HepG2 (cell line): ENCODE measurements around the gene OSBPL9. TPM values are rescaled to one million over a fixed set of nuclear protein-coding genes. Genes with fewer than 3 reads are reported as not detected.

Experiments used
- ATAC-seq: fragments of 200-7000 bp; cut with Tn5 transposase; 3 replicates; pipeline ENCODE4 v1.9.1; 2020; ENCODE audit warnings: mild to moderate bottlenecking, moderate library complexity
- BruUV-seq: library from RNA; stranded (reverse); fragments of 400-500 nt; replicated peaks from 2 replicates; lab custom pipeline; 2021; lab: Mats Ljungman, UMichigan
- CTCF ChIA-PET: fragments of 300-600 bp; formaldehyde crosslinking; extraction: SDS; loops from one replicate; lab custom pipeline; 2021; ENCODE audit warnings: low total read pairs, inconsistent platforms, low intra/inter-chr PET ratio; lab: Yijun Ruan, JAX
- POLR2A ChIA-PET: fragments of 350-600 bp; sonication (Branson Sonifier 250); formaldehyde crosslinking; loops from one replicate; lab custom pipeline; 2020; ENCODE audit warnings: antibody characterized with exemption, inconsistent platforms; lab: Yijun Ruan, JAX
- DNase-seq: peaks from one replicate; pipeline ENCODE4 v3.0.0-alpha.2; 2015; ENCODE audit warnings: low spot score
- FAIRE-seq: peaks from 3 replicates; lab custom pipeline; 2011; peaks lifted over from hg19 to GRCh38; lab: Jason Lieb, UNC
- H2AFZ ChIP-seq: one replicate; pipeline ENCODE4 v1.6.1; 2011; ENCODE audit warnings: low read length, inconsistent platforms
- H3K27ac ChIP-seq: fragments of 300-600 bp; 3 replicates; pipeline ENCODE4 v1.8.0; 2011; ENCODE audit warnings: mixed run types, mild to moderate bottlenecking, mixed read lengths, low read length, inconsistent platforms; ENCODE audit not compliant: insufficient read depth; ENCODE audit errors: extremely low read length
- H3K27me3 ChIP-seq, 2 experiments: fragments of 200-600 bp in 1 of 2; 2 replicates in 1 of 2; 3 replicates in 1 of 2; pipeline versions ENCODE4 v1.6.0 to v1.8.0; 2011; ENCODE audit warnings: low read length in 2 of 2, mild to moderate bottlenecking in 2 of 2, moderate library complexity in 2 of 2, inconsistent platforms in 1 of 2; ENCODE audit not compliant: insufficient read depth in 2 of 2, control insufficient read depth in 1 of 2
- H3K36me3 ChIP-seq, 2 experiments: fragments of 200-600 bp in 1 of 2; replicated peaks in 1 of 2; 2 replicates in 1 of 2; 3 replicates in 1 of 2; pipeline versions ENCODE4 v1.5.1 to v1.8.0; 2011; ENCODE audit warnings: low read length in 2 of 2, inconsistent platforms in 1 of 2; ENCODE audit not compliant: insufficient read depth in 2 of 2, control insufficient read depth in 1 of 2
- H3K4me1 ChIP-seq: 2 replicates; pipeline ENCODE4 v1.5.1; 2012; ENCODE audit warnings: low read length, inconsistent platforms; ENCODE audit not compliant: insufficient read depth
- H3K4me2 ChIP-seq: 2 replicates; pipeline ENCODE4 v1.6.0; 2011; ENCODE audit warnings: low read depth, low read length, inconsistent platforms
- H3K4me3 ChIP-seq, 3 experiments: fragments of 200-600 bp in 1 of 3; sonication (generic), shearing (Covaris generic) in 1 of 3; replicated peaks in 1 of 3; 2 replicates each; pipeline ENCODE4 v1.5.1; 2011 to 2016; ENCODE audit warnings: low read length in 3 of 3, inconsistent platforms in 2 of 3, low read depth in 2 of 3, mild to moderate bottlenecking in 2 of 3, control low read depth in 1 of 3, mixed read lengths in 1 of 3; ENCODE audit not compliant: insufficient read depth in 1 of 3
- H3K79me2 ChIP-seq: one replicate; pipeline ENCODE4 v1.6.1; 2011; ENCODE audit warnings: low read length, inconsistent platforms; ENCODE audit not compliant: insufficient read depth
- H3K9ac ChIP-seq: 2 replicates; pipeline ENCODE4 v1.6.0; 2011; ENCODE audit warnings: mild to moderate bottlenecking, low read depth, low read length, inconsistent platforms; ENCODE audit not compliant: insufficient read depth
- H3K9me3 ChIP-seq: 2 replicates; pipeline ENCODE4 v1.5.1; 2012; ENCODE audit warnings: mild to moderate bottlenecking, low read length
- H4K20me1 ChIP-seq: 2 replicates; pipeline ENCODE4 v1.6.0; 2011; ENCODE audit warnings: inconsistent platforms, mild to moderate bottlenecking, low read length, moderate library complexity; ENCODE audit not compliant: insufficient read depth
- CBX1 ChIP-seq: IDR thresholded peaks from one replicate; pipeline ENCODE4 v1.6.1; 2016; ENCODE audit warnings: antibody characterized with exemption, low read depth
- DRAP1 ChIP-seq: IDR thresholded peaks from 2 replicates; pipeline ENCODE4 v1.6.1; 2016; ENCODE audit warnings: missing genetic modification reagents, missing compliant biosample characterization
- GATAD2A ChIP-seq: IDR thresholded peaks from 2 replicates; pipeline ENCODE4 v1.6.1; 2016
- JDP2 ChIP-seq: sonication (generic); formaldehyde crosslinking; IDR thresholded peaks from 2 replicates; pipeline ENCODE4 v1.8.1; 2022; ENCODE audit warnings: missing genetic modification reagents, borderline replicate concordance
- KLF9 ChIP-seq: IDR thresholded peaks from 2 replicates; pipeline ENCODE4 v1.6.1; 2016; ENCODE audit warnings: low read depth
- NCOA5 ChIP-seq: sonication (generic); formaldehyde crosslinking; IDR thresholded peaks from 2 replicates; pipeline ENCODE4 v1.4.0; 2020; ENCODE audit warnings: missing genetic modification reagents
- PAF1 ChIP-seq: IDR thresholded peaks from 2 replicates; pipeline ENCODE4 v1.6.1; 2016; ENCODE audit warnings: missing genetic modification reagents, missing compliant biosample characterization
- POLR2G ChIP-seq: fragments of 200-400 bp; formaldehyde crosslinking; IDR thresholded peaks from 2 replicates; pipeline ENCODE4 v1.6.1; 2018; ENCODE audit warnings: mild to moderate bottlenecking, low read depth, low read length, moderate library complexity
- RAD21 ChIP-seq: fragments of 450-650 bp; formaldehyde crosslinking; IDR thresholded peaks from 2 replicates; pipeline ENCODE4 v1.5.0; 2020; ENCODE audit warnings: mild to moderate bottlenecking
- SMARCC2 ChIP-seq: fragments of 450-650 bp; IDR thresholded peaks from 2 replicates; pipeline ENCODE4 v1.6.1; 2017; ENCODE audit warnings: antibody characterized with exemption, mild to moderate bottlenecking
- SP5 ChIP-seq: IDR thresholded peaks from 2 replicates; pipeline ENCODE4 v1.6.1; 2016; ENCODE audit warnings: low read depth, borderline replicate concordance
- TBX2 ChIP-seq: sonication (generic); formaldehyde crosslinking; IDR thresholded peaks from 2 replicates; pipeline ENCODE4 v1.5.0; 2020; ENCODE audit warnings: missing genetic modification reagents, mild to moderate bottlenecking, borderline replicate concordance
- TEAD3 ChIP-seq: optimal IDR thresholded peaks from 2 replicates; pipeline ENCODE3; 2016; ENCODE audit warnings: borderline replicate concordance
- TP53 ChIP-seq: sonication (generic); formaldehyde crosslinking; conservative IDR thresholded peaks from 2 replicates; pipeline ENCODE4 v1.4.0; 2020; ENCODE audit warnings: missing genetic modification reagents
- U2AF1 ChIP-seq: fragments of 200-400 bp; formaldehyde crosslinking; optimal IDR thresholded peaks from 2 replicates; pipeline ENCODE3; 2017; ENCODE audit warnings: mild to moderate bottlenecking, low read depth, low read length
- ZFP36L2 ChIP-seq: sonication (generic); formaldehyde crosslinking; IDR thresholded peaks from 2 replicates; pipeline ENCODE4 v1.4.0; 2020; ENCODE audit warnings: missing genetic modification reagents
- ZNF143 ChIP-seq: sonication (generic); formaldehyde crosslinking; IDR thresholded peaks from 2 replicates; pipeline ENCODE4 v1.4.0; 2020; ENCODE audit warnings: missing genetic modification reagents
- ZNF280B ChIP-seq: sonication (generic); formaldehyde crosslinking; IDR thresholded peaks from 2 replicates; pipeline ENCODE4 v1.5.0; 2020; ENCODE audit warnings: missing genetic modification reagents, mild to moderate bottlenecking, borderline replicate concordance
- ZNF543 ChIP-seq: sonication (generic); formaldehyde crosslinking; IDR thresholded peaks from 2 replicates; pipeline ENCODE4 v1.4.0; 2020; ENCODE audit warnings: mild to moderate bottlenecking, missing genetic modification reagents
- ZNF615 ChIP-seq: sonication (generic); formaldehyde crosslinking; IDR thresholded peaks from 2 replicates; pipeline ENCODE4 v1.5.0; 2020; ENCODE audit warnings: mild to moderate bottlenecking, missing genetic modification reagents, borderline replicate concordance
- ZSCAN20 ChIP-seq: sonication (generic); formaldehyde crosslinking; IDR thresholded peaks from 2 replicates; pipeline ENCODE4 v1.4.0; 2020; ENCODE audit warnings: missing genetic modification reagents, mild to moderate bottlenecking, borderline replicate concordance
- WGBS: methylation state at CpG from one replicate; pipeline ENCODE4 v1.1.6; 2017; ENCODE audit warnings: low lambda C conversion rate; 5-methylcytosine and 5-hydroxymethylcytosine counted together
- in situ Hi-C: cut with HindIII; loops from 2 replicates; pipeline ENCODE4 v1.10.0; 2017; ENCODE audit warnings: low pct_unique_long_range_greater_than_20kb; ENCODE audit not compliant: extremely low pct_ligation_motif_present
- intact Hi-C: fragments of 100-400 bp; cut with micrococcal nuclease; formaldehyde crosslinking; loops from one replicate; pipeline ENCODE4 v1.10.0; 2022; ENCODE audit not compliant: unreplicated experiment
- polyA plus RNA-seq, 8 experiments: library from polyadenylated mRNA; depleted of rRNA in 3 of 8; stranded (reverse) in 7 of 8; unstranded in 1 of 8; fragments of >200 nt; fragmentation: Illumina TruSeq in 4 of 8; extraction: Trizol in 4 of 8; gene quantifications; 2 replicates each; pipeline versions ENCODE4 v1.2.1 to v1.2.3, GENCODE V29; 2011 to 2016; ENCODE audit warnings: low read depth in 4 of 8, missing spikeins in 1 of 8, mixed read lengths in 1 of 8; ENCODE audit not compliant: insufficient read depth in 1 of 8
- total RNA-seq, 5 experiments: library from RNA; depleted of rRNA; stranded (reverse); fragments of >200 nt; fragmentation: Illumina TruSeq; extraction: Trizol; gene quantifications; 2 replicates each; pipeline ENCODE4 v1.2.3, GENCODE V29; 2016; ENCODE audit warnings: low read depth in 1 of 5
- TF ChIP-seq, protein P1 (sequence below): sonication (generic); formaldehyde crosslinking; IDR thresholded peaks from 2 replicates; pipeline ENCODE4 v1.4.0; 2020; ENCODE audit warnings: low read depth, mild to moderate bottlenecking, missing genetic modification reagents

The OSBPL9 gene
- total and polyA plus RNA-seq, 2 of the 13 experiments (the other 11 are each of a cell fraction or from before 2014, with no cell fraction given) = 83.6 to 142 TPM

DNA sequence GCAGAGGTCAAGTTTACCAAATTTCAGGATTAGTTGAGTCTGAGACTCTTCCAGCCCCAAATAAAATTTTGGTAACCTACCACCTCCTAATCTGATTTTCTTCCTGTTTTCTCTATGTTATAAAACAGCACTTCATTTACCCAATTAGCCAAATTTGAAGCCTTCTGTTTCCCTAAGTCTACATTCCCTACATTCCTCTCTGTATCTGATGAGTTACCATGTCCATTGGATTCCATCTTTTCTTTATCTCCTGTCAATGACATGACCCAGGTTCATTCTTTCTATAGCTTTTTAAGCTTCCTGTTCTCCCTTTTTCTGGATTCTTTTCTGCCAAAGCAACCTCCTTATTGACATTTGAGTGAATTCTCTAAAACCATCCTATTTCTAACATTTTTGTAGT, 72.8 kb downstream of the OSBPL9 start (continued):
- TF ChIP-seq DRAP1 (CRISPR knock-in tag) = 0 out of 2 replicates have a peak, but pooled peaks have one; percentile 6
- no peak for TF ChIP-seq PAF1 (CRISPR knock-in tag)

- Histone ChIP-seq H3K4me2 (peak overlapping the region; percentile 63), H2AFZ (no peak overlapping the region), H4K20me1 (no peaks in the 10 kb centered on the region), H3K27me3 (no peaks in the 10 kb centered on the region), H3K27ac (peak overlapping the region; percentile 99), H3K9me3 (no peaks in the 10 kb centered on the region), H3K79me2 (peaks cover 15% of the 10 kb centered on the region), H3K4me3 (peak overlapping the region in 1 of 3 experiments; percentile 35; a peak in 1 of 6 replicates), H3K36me3 (no peaks in the 10 kb centered on the region), H3K9ac (peak overlapping the region; percentile 75), H3K4me1 (peaks cover 85% of the 10 kb centered on the region)
- intact Hi-C loops (loop anchor here (1.0 to 2.0 kb wide), 2 partner anchors 39 to 42 kb away; no protein-coding TSS in a partner anchor), in situ Hi-C loops (loop anchor here (5.0 kb wide), 1 partner anchor 37 kb away; no protein-coding TSS in a partner anchor)
- 0% methylated on average over 3 of the region's 3 CpGs for WGBS
- ChIA-PET CTCF (no interaction called here), POLR2A (interaction anchor here (0.8 to 2.4 kb wide), 10 partner anchors 9 to 189 kb away, joined by 3 to 24 read pairs (median 6); partner anchors contain the start of gene OSBPL9)
- BruUV-seq = no TSS peak
- FAIRE-seq (peak; percentile 85), ATAC-seq (peak; percentile 97), DNase-seq (peak; percentile 99)
- TF ChIP-seq TP53 (CRISPR knock-in tag) = no peak
- peak; percentile 75 for TF ChIP-seq TEAD3 (CRISPR knock-in tag)
- TF ChIP-seq, protein P1, sequence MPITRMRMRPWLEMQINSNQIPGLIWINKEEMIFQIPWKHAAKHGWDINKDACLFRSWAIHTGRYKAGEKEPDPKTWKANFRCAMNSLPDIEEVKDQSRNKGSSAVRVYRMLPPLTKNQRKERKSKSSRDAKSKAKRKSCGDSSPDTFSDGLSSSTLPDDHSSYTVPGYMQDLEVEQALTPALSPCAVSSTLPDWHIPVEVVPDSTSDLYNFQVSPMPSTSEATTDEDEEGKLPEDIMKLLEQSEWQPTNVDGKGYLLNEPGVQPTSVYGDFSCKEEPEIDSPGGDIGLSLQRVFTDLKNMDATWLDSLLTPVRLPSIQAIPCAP (CRISPR knock-in tag) = no peak
- TF ChIP-seq JDP2 (CRISPR knock-in tag) = no peak
- TF ChIP-seq U2AF1 = no peak
- TF ChIP-seq TBX2 = peak; percentile 88; the same call in 1 of the 2 replicates
- TF ChIP-seq POLR2G = no peak
- no peak for TF ChIP-seq ZSCAN20
- TF ChIP-seq ZNF615 (CRISPR knock-in tag) = no peak
- TF ChIP-seq NCOA5 (CRISPR knock-in tag) = no peak
- TF ChIP-seq SMARCC2 = no peak
- TF ChIP-seq ZNF143 = no peak
- no peak; the same call in 1 of the 2 replicates for TF ChIP-seq RAD21 (CRISPR knock-in tag)
- no peak for TF ChIP-seq ZNF280B (CRISPR knock-in tag)
- TF ChIP-seq SP5 (CRISPR knock-in tag) = peak; percentile 75
- peak; percentile 92 for TF ChIP-seq GATAD2A (CRISPR knock-in tag)
- TF ChIP-seq KLF9 (CRISPR knock-in tag) = no peak
- TF ChIP-seq ZFP36L2 (CRISPR knock-in tag) = no peak; the same call in 1 of the 2 replicates
- no peak for TF ChIP-seq ZNF543
- no peak for TF ChIP-seq CBX1
These were observed 73.5 kb downstream of the OSBPL9 start for GRCh38 chr1:51690285-51690961.
